NCI-H446 (cell line): Measurements from ENCODE around the gene ARHGAP42.

ENCODE experiments used
- DNase-seq, 2 experiments: peaks; one replicate each; lab custom pipeline; 2025; lab: John Stamatoyannopoulos, UW

ARHGAP42 gene

DNA sequence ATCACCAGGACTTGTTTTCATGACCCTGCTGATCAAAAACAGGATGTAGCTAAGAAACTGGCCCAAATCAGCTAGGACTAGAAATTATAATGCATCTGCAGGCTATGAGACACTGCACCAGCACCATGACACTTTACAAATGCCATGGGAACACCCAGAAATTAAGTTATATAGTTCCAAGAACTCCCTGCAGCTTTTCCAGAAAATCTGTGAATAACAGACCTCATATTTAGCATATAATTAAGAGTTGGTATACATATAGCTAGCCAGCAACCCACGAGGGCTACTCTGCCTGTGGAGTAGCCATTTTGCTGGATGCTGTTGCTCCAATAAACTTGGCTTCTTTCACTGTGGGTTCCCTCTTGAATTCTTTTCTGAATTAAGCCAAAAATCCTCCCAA lies 341.6 kb downstream of the ARHGAP42 start:
- DNase-seq: no peak

DNA sequence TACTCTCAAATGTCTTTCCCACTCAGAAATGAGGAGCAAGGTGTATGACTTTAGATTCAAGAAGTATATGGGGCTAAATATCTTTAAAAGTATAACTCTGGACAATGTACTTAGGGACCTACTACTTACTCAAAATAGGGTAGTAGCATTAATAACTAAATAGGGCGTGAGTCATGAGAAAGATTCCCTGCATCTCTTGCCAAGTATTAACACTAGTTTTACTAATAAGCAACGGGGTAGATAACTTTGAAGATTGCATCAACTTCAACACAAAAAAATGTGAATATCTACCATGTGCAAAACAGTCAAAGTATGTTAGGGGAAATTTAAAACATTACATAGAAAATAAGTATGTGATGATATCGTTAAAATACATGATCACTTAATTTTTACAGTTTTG lies 342.9 kb downstream of the ARHGAP42 start:
- DNase-seq: no peak

GRCh38 chr11:101030692-101031091 lies 343.6 kb downstream of the ARHGAP42 start:
- no peak for DNase-seq

DNA sequence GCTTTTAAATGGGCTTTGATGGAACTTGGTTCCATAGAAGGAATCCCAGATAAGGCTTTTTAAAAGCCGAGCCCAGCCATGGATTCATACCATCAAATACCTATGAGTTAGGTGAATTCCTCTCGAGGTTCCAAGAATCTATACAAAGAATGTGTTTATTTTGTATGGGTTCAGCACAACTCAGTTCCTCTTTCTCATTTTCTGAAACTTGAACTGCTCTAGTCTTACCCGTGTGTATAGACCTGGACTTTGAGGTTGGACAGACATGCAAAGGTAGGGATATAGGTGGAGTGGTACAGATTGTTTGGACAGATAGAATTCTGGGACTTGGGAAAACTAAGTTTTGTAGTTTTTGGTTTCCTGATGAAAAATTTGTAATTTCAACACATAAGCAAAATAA lies 344.6 kb downstream of the ARHGAP42 start:
- no peak for DNase-seq

DNA sequence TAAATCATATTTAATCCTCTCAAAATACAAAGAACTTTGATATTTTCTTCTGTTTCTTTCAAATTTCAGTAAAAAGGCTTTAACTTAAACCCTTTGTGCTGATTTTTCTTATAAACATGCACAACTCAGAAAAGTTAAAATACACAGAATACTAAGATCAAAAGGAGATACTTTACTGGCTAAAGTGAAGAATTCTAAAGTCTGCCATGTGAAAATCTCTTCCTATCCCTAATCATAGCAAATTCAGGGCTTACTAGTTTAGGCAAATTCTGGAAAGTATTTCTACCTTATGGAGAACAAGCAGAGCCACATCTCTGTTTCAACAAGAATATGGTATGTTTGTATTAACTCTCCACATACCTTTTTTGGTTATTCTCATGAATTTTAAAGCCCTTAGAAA lies 345.9 kb downstream of the ARHGAP42 start:
- DNase-seq: no peak

- DNase-seq: no peak
These were observed 347.0 kb downstream of the ARHGAP42 start for GRCh38 chr11:101034076-101034475.

- no peak for DNase-seq
These were observed 348.8 kb downstream of the ARHGAP42 start for GRCh38 chr11:101035872-101036271.
